ENCODE measurements around the gene IQGAP2.
"Not testable (repeated sequence)": the region's sequence is repeated elsewhere in the genome, so short reads cannot be mapped to it uniquely, and the experiment has no call there.

Gene IQGAP2

GRCh38 chr5:76422227-76422626, 19.1 kb downstream of the IQGAP2 start:
- DNase-seq = no peak

GRCh38 chr5:76422742-76423141, 19.7 kb downstream of the IQGAP2 start:
- DNase-seq = no peak

GRCh38 chr5:76425146-76425545, 22.1 kb downstream of the IQGAP2 start:
- DNase-seq = no peak

- no peak for DNase-seq
Observed at GRCh38 chr5:76425928-76426804, 23.1 kb downstream of the IQGAP2 start.

- DNase-seq = no peak
Observed at GRCh38 chr5:76427206-76428140, 24.4 kb downstream of the IQGAP2 start.

GRCh38 chr5:76428550-76428949, 25.5 kb downstream of the IQGAP2 start:
- DNase-seq = not testable (repeated sequence)

- DNase-seq = no peak
Observed at GRCh38 chr5:76433261-76433660, 30.2 kb downstream of the IQGAP2 start.

GRCh38 chr5:76437507-76437906, 34.4 kb downstream of the IQGAP2 start:
- not testable (repeated sequence) for DNase-seq

- DNase-seq = no peak
Observed at GRCh38 chr5:76438025-76438424, 34.9 kb downstream of the IQGAP2 start.

- no peak for DNase-seq
Observed at GRCh38 chr5:76439201-76439600, 36.1 kb downstream of the IQGAP2 start.

GRCh38 chr5:76439929-76440328, 36.8 kb downstream of the IQGAP2 start:
- no peak for DNase-seq

GRCh38 chr5:76441101-76441500, 38.0 kb downstream of the IQGAP2 start:
- no peak for DNase-seq

- no peak for DNase-seq
Observed at GRCh38 chr5:76441890-76442673, 39.0 kb downstream of the IQGAP2 start.

- DNase-seq = no peak
Observed at GRCh38 chr5:76443066-76443800, 40.1 kb downstream of the IQGAP2 start.

- no peak for DNase-seq
Observed at GRCh38 chr5:76445063-76445462, 42.0 kb downstream of the IQGAP2 start.

- DNase-seq = no peak
Observed at GRCh38 chr5:76445830-76446229, 42.7 kb downstream of the IQGAP2 start.

GRCh38 chr5:76446776-76447175, 43.7 kb downstream of the IQGAP2 start:
- DNase-seq = no peak

GRCh38 chr5:76449606-76450005, 46.5 kb downstream of the IQGAP2 start:
- DNase-seq = no peak

- DNase-seq = no peak
Observed at GRCh38 chr5:76450054-76450453, 47.0 kb downstream of the IQGAP2 start.

- DNase-seq = no peak
Observed at GRCh38 chr5:76451031-76451701, 48.1 kb downstream of the IQGAP2 start.

- DNase-seq = no peak
Observed at GRCh38 chr5:76455531-76456133, 52.5 kb downstream of the IQGAP2 start.
